Stimulated activated memory B cell treated with anti-CD40 and anti-IgM and Interleukin-4, amounts not matched to agents 10 μg/mL and 1 μg/mL and 100 μg/mL, for 72 hours (primary cell): ENCODE measurements around the gene NKPD1.

Experiments
- ATAC-seq: fragments of 150-1000 bp; cut with Tn5 transposase; 2 replicates; pipeline ENCODE4 v1.10.0; 2021
- H3K27ac Mint-ChIP-seq: one replicate; pipeline ENCODE4 v1.8.0; 2022; ENCODE audit warnings: mild to moderate bottlenecking, mixed read lengths
- H3K27me3 Mint-ChIP-seq: one replicate; pipeline ENCODE4 v1.8.0; 2022; ENCODE audit warnings: mixed read lengths
- H3K36me3 Mint-ChIP-seq: one replicate; pipeline ENCODE4 v1.8.0; 2022; ENCODE audit warnings: mixed read lengths
- H3K4me1 Mint-ChIP-seq: one replicate; pipeline ENCODE4 v1.8.0; 2022; ENCODE audit warnings: mixed read lengths
- H3K4me3 Mint-ChIP-seq: one replicate; pipeline ENCODE4 v1.8.0; 2022; ENCODE audit warnings: mild to moderate bottlenecking, moderate library complexity, mixed read lengths
- H3K9me3 Mint-ChIP-seq: one replicate; pipeline ENCODE4 v1.8.0; 2022; ENCODE audit warnings: mixed read lengths

Gene NKPD1

DNA sequence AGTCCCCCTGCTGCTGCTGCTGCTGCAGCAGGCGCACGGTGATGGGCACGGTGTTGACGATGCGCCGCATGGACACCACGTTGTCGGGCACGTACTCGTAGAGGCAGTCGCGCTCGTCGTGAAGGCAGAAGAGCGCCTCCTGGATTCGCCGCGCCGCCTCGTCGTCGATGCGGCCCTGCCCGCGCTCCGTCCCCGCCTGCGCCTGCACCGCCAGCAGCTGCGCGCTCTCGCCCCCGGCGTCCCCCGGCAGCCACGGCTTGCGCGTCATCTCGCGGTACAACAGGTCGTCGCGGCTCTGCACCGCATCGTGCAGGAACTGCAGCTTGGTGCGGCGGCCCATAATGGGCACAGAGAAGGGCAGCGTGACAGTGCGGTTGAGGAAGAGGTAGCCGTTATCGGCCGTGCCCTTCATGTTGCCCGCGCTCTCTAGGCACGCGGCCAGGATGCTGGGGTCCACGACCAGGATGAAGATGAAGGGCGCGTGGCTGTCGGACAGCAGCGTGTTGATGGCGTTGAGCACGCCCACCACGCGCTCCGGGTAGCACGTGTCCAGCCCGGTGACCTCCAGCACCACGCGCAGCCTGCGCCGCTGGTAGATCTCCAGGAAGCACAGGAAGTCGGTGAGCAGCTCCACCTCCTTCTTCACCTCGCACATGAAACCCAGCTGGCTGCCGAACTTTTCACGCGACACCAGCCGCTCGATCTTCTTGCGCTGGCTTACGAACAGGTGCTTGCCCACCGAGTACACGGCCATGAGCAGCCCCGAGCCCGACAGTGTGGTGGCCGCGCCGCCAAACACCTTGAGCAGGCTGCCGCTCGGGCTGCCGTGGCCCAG, 8.1 kb downstream of the NKPD1 start:
- Mint-ChIP-seq H3K4me1 (peaks cover 27% of the 10 kb centered on the region), H3K36me3 (no peaks in the 10 kb centered on the region), H3K27ac (peak overlapping the region; percentile 50), H3K4me3 (peak overlapping the region; percentile 58), H3K9me3 (no peaks in the 10 kb centered on the region), H3K27me3 (peaks cover 68% of the 10 kb centered on the region)
- ATAC-seq = peak; percentile 67

DNA sequence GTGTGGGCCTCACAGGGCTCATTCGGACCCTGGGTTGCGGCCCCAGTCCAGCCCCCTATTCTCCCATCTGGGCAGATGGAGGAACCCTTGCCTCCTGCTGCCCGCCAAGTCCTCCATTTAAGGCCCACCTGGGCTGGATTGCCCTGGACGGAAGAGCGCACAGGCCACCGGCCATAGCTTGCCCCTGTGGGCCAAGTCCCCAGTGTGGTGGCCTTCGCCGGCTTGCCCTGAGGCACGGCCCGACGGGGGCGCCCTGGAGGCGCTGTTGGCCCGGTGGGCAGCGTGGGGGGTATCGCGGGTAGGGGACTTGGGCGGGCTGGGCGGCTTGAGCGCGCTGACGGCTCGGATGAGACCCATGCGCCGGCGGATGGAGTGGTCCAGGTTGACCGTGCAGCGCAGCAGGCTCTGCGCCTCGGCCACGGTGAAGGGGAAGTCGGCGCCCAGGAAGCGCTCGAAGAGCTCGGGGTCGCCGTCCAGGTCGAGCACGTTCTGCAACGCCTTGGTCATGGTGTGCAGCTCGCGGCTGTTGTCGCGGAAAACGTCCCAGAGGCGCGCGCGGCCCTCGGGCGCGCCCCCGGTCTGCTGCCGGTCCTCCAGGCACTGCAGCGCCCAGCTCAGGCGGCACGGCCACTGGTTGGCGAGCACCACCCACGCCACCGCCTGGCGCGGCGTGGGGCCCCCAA, 8.8 kb downstream of the NKPD1 start:
- Mint-ChIP-seq H3K27me3 (peaks cover 60% of the 10 kb centered on the region), H3K9me3 (no peaks in the 10 kb centered on the region), H3K4me3 (peak overlapping the region; percentile 39), H3K27ac (no peak overlapping the region), H3K4me1 (peaks cover 27% of the 10 kb centered on the region), H3K36me3 (no peaks in the 10 kb centered on the region)
- ATAC-seq = no peak

DNA sequence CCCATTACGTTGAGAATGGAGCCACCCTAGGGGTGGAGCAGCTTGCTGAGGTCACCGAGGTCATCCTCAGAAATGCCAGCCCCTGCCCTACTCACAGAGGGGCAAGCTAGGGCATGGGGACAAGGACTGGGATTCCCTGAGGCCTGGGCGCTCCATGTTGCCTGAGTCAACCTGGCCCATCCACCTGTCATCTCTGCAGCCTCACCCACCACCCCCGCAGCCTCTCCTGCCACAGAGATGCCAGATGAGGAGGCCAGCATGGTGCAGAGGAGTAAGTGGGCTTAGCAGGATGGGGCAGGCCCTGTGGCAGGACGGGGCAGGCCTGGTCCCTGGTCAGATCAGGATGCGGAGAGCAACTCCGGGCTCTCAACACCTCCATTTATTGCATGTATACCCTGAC, 9.5 kb downstream of the NKPD1 start:
- Mint-ChIP-seq H3K9me3 (no peaks in the 10 kb centered on the region), H3K27ac (no peak overlapping the region), H3K36me3 (no peaks in the 10 kb centered on the region), H3K4me1 (peaks cover 27% of the 10 kb centered on the region), H3K27me3 (peaks cover 54% of the 10 kb centered on the region), H3K4me3 (no peak overlapping the region)
- no peak for ATAC-seq

DNA sequence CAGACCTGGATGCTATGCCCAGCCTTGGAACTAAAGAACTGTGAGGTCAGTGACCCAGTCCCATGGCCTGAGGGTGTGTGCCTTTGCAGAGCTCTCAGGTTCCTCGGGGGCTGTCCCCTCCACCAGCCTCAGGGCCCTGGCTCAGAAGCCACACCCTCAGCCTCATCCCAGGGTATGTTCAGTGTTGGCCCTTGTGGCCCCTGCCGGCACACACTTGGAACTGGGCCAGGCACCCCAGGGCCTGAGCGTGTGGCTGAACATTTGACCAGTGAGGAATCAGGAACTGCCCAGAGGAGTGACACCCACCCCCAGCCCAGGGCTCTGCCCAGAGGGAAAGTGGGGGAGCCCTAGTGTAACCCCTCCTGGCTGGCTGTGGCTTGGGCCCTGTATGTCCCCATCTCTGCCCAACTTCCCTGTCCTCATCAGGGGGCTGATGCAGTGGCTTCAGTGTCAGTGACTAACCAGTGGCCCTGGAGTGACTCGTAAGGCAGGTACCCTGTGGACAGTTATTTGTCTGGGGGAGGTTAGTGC, 10.0 kb downstream of the NKPD1 start:
- Mint-ChIP-seq H3K9me3 (no peaks in the 10 kb centered on the region), H3K4me1 (peaks cover 27% of the 10 kb centered on the region), H3K36me3 (no peaks in the 10 kb centered on the region), H3K4me3 (no peak overlapping the region), H3K27ac (no peak overlapping the region), H3K27me3 (peaks cover 49% of the 10 kb centered on the region)
- no peak for ATAC-seq

DNA sequence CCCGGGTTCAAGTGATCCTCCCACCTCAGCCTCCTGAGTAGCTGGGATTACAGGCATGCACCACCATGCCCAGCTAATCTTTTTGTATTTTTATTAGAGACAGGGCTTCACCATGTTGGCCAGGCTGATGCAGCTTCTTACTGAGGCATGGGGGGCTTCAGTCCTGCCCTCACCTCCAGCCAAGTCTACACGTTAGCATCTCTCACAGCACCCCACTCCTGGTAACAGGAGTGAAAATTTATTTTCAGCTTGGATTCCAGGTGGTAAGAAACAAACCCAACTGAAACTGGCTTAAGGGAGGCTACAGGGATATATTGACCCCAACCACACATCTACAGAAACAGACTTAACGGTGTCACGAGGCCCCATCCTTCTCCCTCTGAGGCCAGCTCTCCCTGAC, 10.6 kb downstream of the NKPD1 start:
- no peak for ATAC-seq
- no peaks in the 10 kb centered on the region for H3K36me3 Mint-ChIP-seq

DNA sequence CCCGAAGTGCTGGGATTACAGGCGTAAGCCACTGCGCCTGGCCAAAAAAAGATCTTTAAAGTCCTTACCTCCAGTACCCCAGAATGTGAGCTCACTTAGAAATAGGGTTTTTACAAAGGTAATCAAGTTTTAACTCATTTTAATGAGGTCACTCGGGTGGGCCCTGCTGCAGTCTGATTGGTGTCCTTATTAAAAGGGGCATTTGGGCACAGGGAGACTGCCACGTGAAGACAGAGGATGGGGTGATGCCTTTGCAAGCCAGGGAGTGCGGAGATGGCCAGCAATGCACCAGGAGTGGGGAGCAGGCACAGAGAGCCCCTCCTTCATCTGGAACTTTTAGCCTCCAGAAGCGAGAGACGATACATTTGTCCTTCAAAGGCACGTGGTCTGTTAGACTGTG, 11.7 kb downstream of the NKPD1 start:
- H3K9me3 Mint-ChIP-seq = no peaks in the 10 kb centered on the region
- peaks cover 33% of the 10 kb centered on the region for H3K27me3 Mint-ChIP-seq
- H3K4me1 Mint-ChIP-seq = peaks cover 23% of the 10 kb centered on the region
- peaks cover 5% of the 10 kb centered on the region for H3K36me3 Mint-ChIP-seq
- no peak for ATAC-seq
- H3K27ac Mint-ChIP-seq = no peak overlapping the region
- no peak overlapping the region for H3K4me3 Mint-ChIP-seq

More for the DNA sequence above, 10.6 kb downstream of the NKPD1 start:
- no peak overlapping the region for H3K4me3 Mint-ChIP-seq
- H3K9me3 Mint-ChIP-seq = no peaks in the 10 kb centered on the region
- peaks cover 43% of the 10 kb centered on the region for H3K27me3 Mint-ChIP-seq
- peaks cover 27% of the 10 kb centered on the region for H3K4me1 Mint-ChIP-seq
- H3K27ac Mint-ChIP-seq = no peak overlapping the region

DNA sequence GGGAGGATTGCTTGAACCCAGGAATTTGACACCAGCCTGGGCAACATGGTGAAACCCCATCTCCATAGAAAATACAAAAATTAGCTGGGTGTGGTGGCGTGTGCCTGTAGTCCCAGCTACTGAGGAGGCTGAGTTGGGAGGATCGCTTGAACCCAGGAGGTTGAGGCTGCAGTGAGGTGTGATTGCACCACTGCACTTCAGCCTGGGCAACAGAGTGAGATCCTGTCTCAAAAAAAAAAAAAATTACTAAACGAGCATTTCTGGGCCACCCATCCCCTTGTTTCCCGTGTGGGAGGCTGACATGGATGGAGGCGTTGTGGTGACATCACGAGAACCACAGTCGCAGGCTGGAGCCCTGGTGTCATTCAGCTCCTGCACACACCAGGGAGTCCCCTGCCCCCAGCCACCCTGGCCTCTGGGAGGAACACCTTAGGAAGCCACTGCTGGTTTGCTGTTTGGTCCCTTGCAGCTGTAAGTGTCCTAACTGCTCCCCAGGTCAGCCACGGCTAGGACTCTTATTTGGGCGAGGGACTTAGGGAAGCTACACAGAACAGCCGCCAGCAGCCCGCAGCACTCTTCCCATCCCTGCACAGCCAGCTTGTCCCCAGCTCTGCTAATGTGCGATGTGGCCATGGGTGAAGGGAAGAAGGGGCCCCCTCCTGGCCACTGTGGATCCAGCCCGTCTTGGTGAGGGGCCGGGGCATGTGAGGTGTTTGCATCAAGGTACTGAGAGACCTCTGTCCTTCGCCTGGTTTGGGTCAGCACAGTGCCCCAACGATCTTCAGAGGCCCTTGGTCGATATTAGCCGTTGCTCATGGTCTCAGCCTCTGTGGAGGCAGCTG, 12.7 kb downstream of the NKPD1 start:
- H3K36me3 Mint-ChIP-seq = peaks cover 9% of the 10 kb centered on the region

DNA sequence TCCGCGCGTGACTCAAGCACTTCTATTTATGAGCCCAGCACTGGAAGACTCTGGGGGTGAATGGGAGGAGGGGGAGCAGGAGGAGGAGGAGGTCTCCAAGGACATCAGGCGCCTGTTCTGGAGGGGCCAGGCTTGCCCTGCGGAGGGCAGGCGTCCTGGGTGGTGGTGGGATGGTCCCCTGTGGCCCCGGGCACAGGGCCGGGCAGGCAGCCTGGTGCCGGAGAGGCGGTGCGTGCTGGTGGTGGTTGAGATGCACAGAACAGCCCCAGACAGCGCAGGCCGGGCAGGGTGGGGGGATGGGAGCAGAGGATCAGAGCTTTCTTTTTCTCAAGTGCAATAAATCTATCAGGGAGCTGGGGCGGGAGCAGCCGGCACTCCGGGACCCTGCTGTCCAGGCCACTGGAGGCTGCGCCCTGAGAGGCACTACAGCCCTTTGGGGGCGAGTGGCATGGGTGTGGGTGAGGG, 14.0 kb downstream of the NKPD1 start:
- Mint-ChIP-seq H3K36me3 (peaks cover 18% of the 10 kb centered on the region), H3K4me1 (peaks cover 12% of the 10 kb centered on the region), H3K9me3 (no peaks in the 10 kb centered on the region), H3K27me3 (peaks cover 10% of the 10 kb centered on the region), H3K4me3 (no peak overlapping the region), H3K27ac (no peak overlapping the region)
- no peak for ATAC-seq

More for the DNA sequence above, 12.7 kb downstream of the NKPD1 start:
- Mint-ChIP-seq H3K4me3 (no peak overlapping the region), H3K27me3 (peaks cover 22% of the 10 kb centered on the region), H3K9me3 (no peaks in the 10 kb centered on the region), H3K4me1 (peaks cover 13% of the 10 kb centered on the region), H3K27ac (no peak overlapping the region)
- ATAC-seq = no peak

DNA sequence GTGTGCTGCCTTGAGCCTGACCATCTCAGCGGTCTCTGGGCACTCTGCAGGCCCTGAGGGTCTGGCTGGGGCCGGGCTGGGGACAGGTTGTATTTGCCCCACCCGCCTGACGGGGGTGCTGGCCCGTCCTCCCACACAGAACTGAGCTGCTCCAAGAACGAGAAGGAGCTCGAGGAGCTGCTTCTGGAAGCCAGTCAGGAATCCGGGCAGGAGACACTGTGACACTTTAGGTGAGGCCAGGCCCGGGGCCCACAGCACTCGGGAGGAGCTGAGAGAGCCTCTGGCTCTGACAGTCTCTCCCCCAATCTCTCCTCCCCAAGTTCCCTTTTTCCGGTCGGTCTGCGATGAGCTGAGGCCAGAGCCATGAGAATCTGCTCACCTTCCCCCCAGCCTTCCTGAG, 14.5 kb downstream of the NKPD1 start:
- Mint-ChIP-seq H3K4me1 (peaks cover 9% of the 10 kb centered on the region), H3K27me3 (peaks cover 5% of the 10 kb centered on the region), H3K27ac (no peak overlapping the region), H3K4me3 (no peak overlapping the region), H3K36me3 (peaks cover 23% of the 10 kb centered on the region), H3K9me3 (no peaks in the 10 kb centered on the region)
- ATAC-seq = no peak

DNA sequence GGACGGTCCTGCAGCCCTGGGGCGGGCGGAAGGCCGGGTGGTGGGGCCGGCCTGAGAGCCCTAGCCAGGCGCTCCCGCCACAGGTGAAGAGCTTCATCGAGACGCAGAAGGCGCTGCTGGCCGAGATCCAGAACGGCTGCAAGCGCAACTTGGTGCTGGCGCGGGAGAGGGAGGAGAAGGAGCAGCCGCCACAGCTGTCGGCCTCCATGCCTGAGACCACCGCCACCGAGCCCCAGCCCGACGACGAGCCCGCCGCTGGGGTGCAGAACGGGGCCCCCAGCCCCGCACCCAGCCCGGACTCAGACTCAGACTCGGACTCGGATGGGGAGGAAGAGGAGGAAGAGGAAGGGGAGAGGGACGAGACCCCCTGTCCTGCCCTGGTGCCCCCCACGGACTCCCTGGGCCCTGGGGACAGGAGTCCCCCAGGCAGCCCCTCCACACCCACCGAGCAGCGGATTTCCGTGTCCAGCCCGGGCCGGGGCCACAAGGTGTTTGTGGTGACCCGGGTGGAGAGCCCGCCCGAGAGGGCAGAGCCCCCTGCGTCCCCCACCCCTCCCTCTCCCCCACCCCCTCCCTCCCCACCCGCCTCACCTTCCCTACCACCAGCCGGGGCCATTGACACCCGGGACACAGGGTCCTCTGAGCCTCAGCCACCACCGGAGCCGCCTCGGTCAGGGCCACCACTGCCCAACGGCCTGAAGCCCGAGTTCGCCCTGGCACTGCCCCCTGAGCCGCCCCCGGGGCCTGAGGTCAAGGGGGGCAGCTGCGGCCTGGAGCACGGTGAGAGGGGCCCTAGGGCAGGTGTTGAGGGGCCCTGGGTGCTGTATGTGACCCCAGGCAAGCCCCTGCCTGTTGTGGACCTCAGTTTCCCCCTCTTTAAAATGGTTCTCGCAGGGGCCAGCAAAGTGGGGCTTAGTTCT, 15.3 kb downstream of the NKPD1 start:
- Mint-ChIP-seq H3K4me3 (no peak overlapping the region), H3K27ac (no peak overlapping the region), H3K9me3 (no peaks in the 10 kb centered on the region), H3K4me1 (peaks cover 9% of the 10 kb centered on the region), H3K27me3 (no peaks in the 10 kb centered on the region), H3K36me3 (peaks cover 30% of the 10 kb centered on the region)
- ATAC-seq = peak; percentile 28

DNA sequence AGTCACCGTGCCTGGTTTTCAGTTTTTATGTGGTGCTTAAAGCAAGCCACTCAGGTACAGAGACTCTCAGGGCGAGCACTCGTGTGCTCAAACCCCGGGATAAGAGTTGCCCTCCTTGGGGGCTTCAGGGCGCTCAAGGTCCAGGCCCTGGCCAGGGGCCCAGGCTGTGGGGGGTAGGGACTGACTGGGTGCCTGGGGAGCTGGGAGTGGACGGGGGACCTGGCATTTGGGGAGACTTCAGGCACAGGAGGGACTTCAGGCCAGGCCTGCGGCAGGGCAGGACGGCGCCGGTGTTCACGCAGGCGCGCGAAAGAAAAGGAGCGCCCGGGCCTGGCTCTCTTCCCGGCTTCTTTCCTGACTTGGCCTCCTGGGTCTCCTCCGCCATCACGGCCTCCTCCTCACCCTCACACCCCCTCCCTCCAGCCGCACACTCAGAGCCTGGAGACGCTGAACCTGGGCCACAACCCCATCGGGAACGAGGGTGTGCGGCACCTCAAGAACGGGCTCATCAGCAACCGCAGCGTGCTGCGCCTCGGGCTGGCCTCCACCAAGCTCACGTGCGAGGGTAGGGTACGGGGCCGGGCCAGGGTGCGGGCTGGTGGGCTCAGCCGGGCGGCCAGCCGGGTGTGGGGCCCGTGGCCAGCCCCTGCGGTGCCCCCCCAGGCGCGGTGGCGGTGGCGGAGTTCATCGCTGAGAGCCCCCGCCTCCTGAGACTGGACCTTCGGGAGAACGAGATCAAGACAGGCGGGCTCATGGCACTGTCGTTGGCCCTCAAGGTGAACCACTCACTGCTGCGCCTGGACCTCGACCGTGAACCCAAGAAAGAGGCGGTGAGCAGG, 16.1 kb downstream of the NKPD1 start:
- Mint-ChIP-seq H3K9me3 (no peaks in the 10 kb centered on the region), H3K27ac (no peak overlapping the region), H3K36me3 (peaks cover 33% of the 10 kb centered on the region), H3K27me3 (no peaks in the 10 kb centered on the region), H3K4me1 (peaks cover 9% of the 10 kb centered on the region), H3K4me3 (no peak overlapping the region)
- ATAC-seq = no peak

DNA sequence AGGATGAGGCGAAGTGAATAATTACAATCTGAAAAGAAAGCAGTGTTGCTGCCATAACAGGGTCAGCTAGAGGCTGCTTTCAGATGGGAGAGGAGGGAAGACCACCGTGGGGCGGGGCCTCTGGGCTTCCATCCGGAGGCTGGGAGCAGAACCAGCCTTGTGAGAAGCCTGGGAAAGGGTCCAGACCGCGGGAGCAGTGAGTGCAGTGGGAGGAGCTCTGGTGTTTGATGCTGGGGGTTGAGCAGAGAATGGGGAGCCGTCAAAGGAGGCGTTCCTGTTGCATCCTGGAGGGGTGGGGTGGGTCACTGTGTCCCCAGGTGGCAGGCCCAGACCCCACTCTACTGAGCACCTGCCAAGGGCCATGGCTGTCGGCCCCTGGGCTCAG, 18.1 kb downstream of the NKPD1 start:
- ATAC-seq = no peak
- H3K4me3 Mint-ChIP-seq = no peak overlapping the region
- no peak overlapping the region for H3K27ac Mint-ChIP-seq
- peaks cover 16% of the 10 kb centered on the region for H3K4me1 Mint-ChIP-seq
- peaks cover 38% of the 10 kb centered on the region for H3K36me3 Mint-ChIP-seq
- no peaks in the 10 kb centered on the region for H3K9me3 Mint-ChIP-seq
- H3K27me3 Mint-ChIP-seq = no peaks in the 10 kb centered on the region

DNA sequence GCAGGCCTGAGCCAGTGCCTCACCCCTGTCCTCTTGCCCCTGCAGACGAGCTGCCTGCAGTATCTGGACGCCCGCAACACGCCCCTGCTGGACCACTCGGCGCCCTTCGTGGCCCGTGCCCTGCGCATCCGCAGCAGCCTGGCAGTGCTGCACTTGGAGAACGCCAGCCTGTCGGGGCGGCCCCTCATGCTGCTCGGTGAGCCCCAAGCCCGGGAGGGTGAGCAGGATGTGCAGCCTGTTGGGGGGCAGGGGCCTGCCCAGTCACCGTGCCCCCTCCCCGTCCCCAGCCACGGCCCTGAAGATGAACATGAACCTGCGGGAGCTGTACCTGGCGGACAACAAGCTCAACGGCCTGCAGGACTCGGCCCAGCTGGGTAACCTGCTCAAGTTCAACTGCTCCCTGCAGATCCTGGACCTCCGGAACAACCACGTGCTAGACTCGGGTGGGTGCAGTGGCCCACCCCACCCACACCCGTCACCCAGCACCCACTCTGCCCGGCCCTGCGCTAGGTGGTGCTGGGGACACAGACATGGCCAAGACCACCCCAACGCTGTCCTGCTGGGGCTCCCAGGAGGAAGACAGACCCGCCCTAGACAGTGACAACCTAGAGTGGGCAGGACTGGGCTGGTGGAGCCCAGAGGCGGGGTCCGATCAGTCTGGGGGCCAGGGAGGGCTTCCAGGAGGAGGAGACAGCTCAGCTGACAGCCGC, 18.6 kb downstream of the NKPD1 start:
- Mint-ChIP-seq H3K4me3 (no peak overlapping the region), H3K27me3 (no peaks in the 10 kb centered on the region), H3K27ac (no peak overlapping the region), H3K4me1 (peaks cover 21% of the 10 kb centered on the region), H3K9me3 (no peaks in the 10 kb centered on the region), H3K36me3 (peaks cover 38% of the 10 kb centered on the region)
- ATAC-seq = no peak
